Stimulated activated CD8-positive, alpha-beta memory T cell treated with anti-CD3 and anti-CD28 coated beads, Interleukin-4, amount 100 ng/mL, for 4 hours (primary cell): ENCODE results near the gene SLC45A3.

ENCODE experiments used
- DNase-seq, 2 donors: peaks; one replicate each; pipeline ENCODE4 v3.0.0-alpha.2; 2020; ENCODE audit warnings: low read depth in 2 of 2, low spot score in 1 of 2

The SLC45A3 gene

DNA sequence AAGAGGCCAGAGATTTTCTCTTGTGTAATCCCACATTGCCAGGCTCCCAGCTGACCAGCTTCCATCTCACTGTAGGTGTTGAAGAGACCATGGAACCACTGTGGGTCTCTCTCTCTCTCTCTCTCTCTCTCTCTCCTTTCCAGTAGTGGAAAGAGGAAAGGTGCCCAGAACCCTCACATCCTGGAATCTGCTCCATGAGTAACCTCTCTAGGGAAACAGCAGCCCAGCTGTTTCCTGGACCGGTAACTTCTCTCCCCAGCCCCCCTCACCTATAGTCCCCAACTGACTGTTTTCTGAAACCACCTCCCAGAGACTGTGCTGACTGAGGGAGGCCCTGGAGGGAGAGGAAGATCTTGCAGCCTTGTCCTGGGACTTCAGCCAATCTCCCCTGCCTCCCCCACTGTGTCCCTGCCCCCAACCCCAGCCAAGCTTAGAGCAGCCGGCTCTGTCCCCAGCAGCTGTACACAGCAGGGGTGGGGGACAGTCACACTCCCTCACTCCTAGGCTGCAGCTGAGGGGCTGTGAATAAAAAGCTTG is 20.6 kb upstream of the SLC45A3 start:
- no peak for DNase-seq

DNA sequence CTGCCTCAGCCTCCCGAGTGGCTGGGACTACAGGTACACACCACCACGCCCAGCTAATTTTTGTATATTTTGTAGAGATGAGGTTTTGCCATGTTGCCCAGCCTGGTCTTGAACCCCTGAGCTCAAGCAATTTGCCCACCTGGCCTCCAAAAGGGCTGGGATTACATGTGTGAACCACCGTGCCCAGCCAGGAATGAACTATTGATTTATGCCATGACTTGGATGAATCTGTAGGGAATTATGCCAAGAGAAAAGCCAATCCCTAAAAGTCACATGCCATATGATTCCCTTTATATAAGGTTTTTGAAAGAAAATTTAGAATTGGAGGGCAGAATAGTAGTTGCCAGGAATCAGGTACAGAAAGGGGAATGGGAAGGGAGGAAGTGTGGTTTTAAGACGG is 19.1 kb upstream of the SLC45A3 start:
- DNase-seq = no peak

- DNase-seq = no peak
Observed at GRCh38 chr1:205698921-205699320, 18.6 kb upstream of the SLC45A3 start.

GRCh38 chr1:205693421-205693991 is 13.2 kb upstream of the SLC45A3 start:
- no peak for DNase-seq

- DNase-seq = no peak
Observed at GRCh38 chr1:205692423-205692822, 12.1 kb upstream of the SLC45A3 start.

- no peak for DNase-seq
Observed at GRCh38 chr1:205690122-205690756, 9.9 kb upstream of the SLC45A3 start.

DNA sequence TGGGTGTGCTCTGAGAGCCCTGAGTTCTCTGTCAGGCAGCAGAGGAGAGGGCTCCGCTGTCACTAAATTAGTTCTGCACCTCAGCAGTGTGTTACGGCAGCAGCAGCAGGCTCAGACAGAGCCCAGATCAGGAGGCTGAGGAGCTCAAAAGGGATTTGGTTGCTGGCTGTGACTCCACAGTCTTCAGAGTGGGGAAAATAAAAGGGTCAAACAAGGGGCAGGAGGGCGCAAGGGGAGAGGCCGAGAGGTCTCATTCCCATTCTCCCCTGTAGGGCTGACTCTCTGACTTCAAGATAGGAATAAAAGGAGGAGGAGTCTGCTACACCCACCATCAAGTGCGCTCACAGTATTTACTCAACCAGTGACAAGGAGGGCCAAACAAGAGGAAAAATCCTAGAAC is 9.2 kb upstream of the SLC45A3 start:
- DNase-seq = no peak

DNA sequence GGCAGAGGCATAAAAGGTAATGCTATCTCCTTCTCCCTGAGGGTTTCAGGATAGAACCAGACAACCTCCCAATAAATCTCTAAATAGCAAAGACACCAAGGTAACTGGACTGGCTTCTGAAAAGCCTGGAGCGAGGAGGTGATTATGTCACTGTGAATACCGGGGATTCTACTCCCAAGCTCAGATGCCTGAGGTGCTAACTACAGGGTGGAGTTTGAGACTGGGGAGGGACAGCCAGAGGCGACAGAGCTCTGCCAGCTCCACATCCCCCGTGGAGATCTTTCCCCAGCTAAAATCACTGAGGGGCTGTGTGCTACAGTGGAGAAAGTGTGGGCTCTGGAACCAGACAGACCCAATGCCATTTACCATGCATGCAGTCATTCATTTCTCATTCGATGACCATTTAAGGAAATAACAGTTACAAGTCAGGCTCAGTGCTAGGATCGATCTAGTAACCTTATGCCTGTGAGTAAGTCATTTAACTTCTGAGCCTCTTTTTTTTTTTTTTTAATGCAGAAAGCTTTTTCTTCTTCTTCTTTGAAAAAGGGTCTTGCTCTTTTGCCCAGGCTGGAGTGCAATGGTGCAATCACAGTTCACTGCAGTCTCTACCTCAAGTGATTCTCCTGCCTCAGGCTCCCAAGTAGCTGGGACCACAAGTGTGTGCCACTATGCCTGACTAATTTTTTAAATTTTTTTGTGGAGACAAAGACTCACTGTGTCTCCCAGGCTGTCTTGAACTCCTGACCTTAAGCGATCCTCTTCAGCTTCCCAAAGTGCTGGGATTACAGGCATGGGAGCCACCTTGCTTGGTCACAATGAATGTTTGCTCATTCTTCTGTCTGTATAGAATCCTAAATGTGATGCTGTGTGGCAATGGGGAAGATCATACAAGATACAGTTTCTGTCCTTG is 8.1 kb upstream of the SLC45A3 start:
- no peak for DNase-seq

- no peak for DNase-seq
Observed at GRCh38 chr1:205687242-205687641, 6.9 kb upstream of the SLC45A3 start.

DNA sequence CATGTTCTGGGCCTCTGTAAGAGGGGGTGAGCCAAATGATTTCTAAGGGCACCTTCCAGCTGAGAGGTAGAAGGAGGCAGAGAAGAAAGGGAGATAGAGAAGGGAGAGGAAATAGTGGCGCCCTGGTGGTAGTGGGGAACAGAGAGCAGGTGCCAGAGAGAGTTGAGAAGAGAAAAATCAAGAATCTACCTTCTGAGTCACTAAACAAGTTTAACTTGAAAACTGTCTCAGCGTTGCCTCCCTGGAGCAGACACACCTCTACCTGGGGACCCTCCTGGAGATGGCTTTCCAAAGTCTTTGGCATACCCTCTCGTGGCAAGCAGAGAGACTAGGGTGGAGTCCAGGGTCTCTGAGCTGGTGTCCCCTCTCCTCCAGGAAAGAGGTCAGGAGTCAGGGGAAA is 1.1 kb upstream of the SLC45A3 start:
- no peak for DNase-seq

- no peak for DNase-seq
Observed at GRCh38 chr1:205678286-205679111, 1.8 kb downstream of the SLC45A3 start.

DNA sequence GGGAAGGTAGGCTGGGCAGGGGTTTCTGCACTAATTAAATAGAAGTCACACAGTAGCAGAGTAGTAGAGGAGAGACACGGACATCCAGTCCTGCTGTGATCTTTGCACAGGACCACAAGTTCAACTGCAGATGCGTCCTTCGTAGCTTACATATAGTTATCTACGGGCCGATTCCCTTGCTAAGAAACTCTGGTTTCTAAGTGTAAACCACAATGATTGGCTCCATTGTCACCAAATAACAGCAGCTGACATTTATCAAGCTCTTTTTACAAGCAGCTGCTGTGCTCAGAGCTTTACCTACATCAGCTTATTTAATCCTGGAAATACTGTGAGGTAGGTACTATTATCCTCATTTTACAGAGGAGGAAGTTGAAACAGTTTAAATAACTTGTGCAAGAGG is 3.1 kb downstream of the SLC45A3 start:
- DNase-seq = no peak

DNA sequence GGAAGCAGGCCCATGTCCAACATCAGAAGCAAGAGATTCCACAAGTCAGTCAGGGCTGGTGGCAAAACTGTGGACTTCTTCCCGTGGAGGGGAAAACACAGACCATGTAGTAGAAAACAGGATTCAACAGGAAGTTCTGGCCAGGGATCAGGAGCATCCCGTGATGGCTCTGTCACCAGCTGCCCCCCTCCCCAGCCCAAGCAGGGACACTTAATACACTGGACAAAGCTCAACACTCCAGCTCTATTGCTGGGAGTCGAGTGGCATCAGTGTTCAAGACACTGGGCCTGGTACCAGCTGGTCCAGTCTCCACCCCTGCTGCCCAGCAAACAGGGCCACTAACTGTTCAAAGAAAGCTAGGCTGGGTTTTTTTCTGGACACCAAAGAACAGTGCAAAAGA is 3.7 kb downstream of the SLC45A3 start:
- no peak for DNase-seq

GRCh38 chr1:205676002-205676401 is 4.3 kb downstream of the SLC45A3 start:
- no peak for DNase-seq

GRCh38 chr1:205675247-205675646 is 5.1 kb downstream of the SLC45A3 start:
- DNase-seq = no peak

GRCh38 chr1:205672970-205673369 is 7.3 kb downstream of the SLC45A3 start:
- DNase-seq = no peak

GRCh38 chr1:205672395-205672889 is 7.9 kb downstream of the SLC45A3 start:
- DNase-seq = no peak

GRCh38 chr1:205670611-205671430 is 9.5 kb downstream of the SLC45A3 start:
- DNase-seq = no peak

- DNase-seq = no peak
Observed at GRCh38 chr1:205670150-205670446, 10.2 kb downstream of the SLC45A3 start.
